Aorta (tissue), 5 donors: Measurements from ENCODE around the gene SMG5. TPM values are rescaled to one million over a fixed set of nuclear protein-coding genes. Genes with fewer than 3 reads are reported as not detected.

Experiments used
- ATAC-seq: fragments of 200-7000 bp; cut with Tn5 transposase; one replicate; pipeline ENCODE4 v1.9.1; 2022; ENCODE audit warnings: moderate library complexity; ENCODE audit not compliant: low FRiP score
- DNase-seq, 2 donors: peaks; one replicate each; pipeline ENCODE4 v3.0.0-alpha.2; 2020
- H3K27ac ChIP-seq, 2 donors: one replicate each; pipeline ENCODE4 v1.5.1; 2013; ENCODE audit warnings: low read length in 2 of 2, mild to moderate bottlenecking in 2 of 2, moderate library complexity in 2 of 2, control low read depth in 1 of 2, inconsistent platforms in 1 of 2, low read depth in 1 of 2
- H3K27me3 ChIP-seq, 2 donors: one replicate each; pipeline ENCODE4 v1.6.1; 2013; ENCODE audit warnings: control low read depth in 1 of 2, low read length in 1 of 2, mild to moderate bottlenecking in 1 of 2, moderate library complexity in 1 of 2; ENCODE audit not compliant: insufficient read depth in 2 of 2, control insufficient read depth in 1 of 2
- H3K36me3 ChIP-seq, 2 donors: one replicate each; pipeline ENCODE4 v1.6.1; 2013; ENCODE audit warnings: control low read depth in 1 of 2, low read length in 1 of 2, mild to moderate bottlenecking in 1 of 2; ENCODE audit not compliant: insufficient read depth in 2 of 2, control insufficient read depth in 1 of 2
- H3K4me1 ChIP-seq, 2 donors: one replicate each; pipeline ENCODE4 v1.6.1; 2013; ENCODE audit warnings: low read length in 2 of 2, control low read depth in 1 of 2, mild to moderate bottlenecking in 1 of 2, moderate library complexity in 1 of 2; ENCODE audit not compliant: insufficient read depth in 2 of 2, control insufficient read depth in 1 of 2
- H3K4me3 ChIP-seq, 2 donors: one replicate each; pipeline ENCODE4 v1.5.1; 2013; ENCODE audit warnings: low read length in 2 of 2, control low read depth in 1 of 2, mild to moderate bottlenecking in 1 of 2
- H3K9me3 ChIP-seq: one replicate; pipeline ENCODE4 v1.6.1; 2013; ENCODE audit warnings: mild to moderate bottlenecking, low read length; ENCODE audit not compliant: control insufficient read depth
- WGBS, 2 donors: extraction: QIAGEN DNeasy Blood & Tissue Kit; methylation state at CpG; one replicate each; pipeline ENCODE4 v1.1.7; 2013; 5-methylcytosine and 5-hydroxymethylcytosine counted together
- intact Hi-C, 2 donors: fragments of 100-400 bp; cut with DNase I; formaldehyde crosslinking; loops; one replicate each; pipeline versions ENCODE4 v1.14.2 to v1.15.0; 2022
- polyA plus RNA-seq, 2 donors: library from polyadenylated mRNA; stranded (reverse); fragments of 200-250 nt; gene quantifications; one replicate each; pipeline ENCODE4 v1.2.3, GENCODE V29; 2013
- total RNA-seq, 2 donors: library from RNA; stranded (reverse); fragmentation: NEBNext Ultra II Directional; extraction: Animal tissue kit (Norgen Biotek cat#: 25700); gene quantifications; one replicate each; pipeline ENCODE4 v1.2.1, GENCODE V29; 2021
- donor health status: healthy with polysubstance abuse.
- donor health status: Bipolar disorder and iron deficiency.
- donor health status: DM: no; HTN: no; CAD: no.
- donor health status: DM: no; HTN: no; CAD: no.
- donor health status: DM: yes; HTN: yes; CAD: no.

The SMG5 gene
- total and polyA plus RNA-seq, 4 donors: 21.9 to 58.6 (median 40.9) TPM

- ATAC-seq (no peak), DNase-seq (peak in 1 of 2 donors; percentile 63)
- H3K9me3 ChIP-seq: no peaks in the 10 kb centered on the region
- H3K36me3 ChIP-seq: peaks cover 0 to 2% of the 10 kb centered on the region in 2 donors
- H3K4me1 ChIP-seq: no peaks in the 10 kb centered on the region
- 77 to 84% methylated on average over 2 of the region's 2 CpGs for WGBS, 2 donors
- no peak overlapping the region for H3K4me3 ChIP-seq
- H3K27ac ChIP-seq: no peak overlapping the region
- intact Hi-C loops: no loop called here
- H3K27me3 ChIP-seq: no peaks in the 10 kb centered on the region
Observed at GRCh38 chr1:156244126-156244525, 38.5 kb downstream of the SMG5 start.

GRCh38 chr1:156242738-156243137 lies 39.9 kb downstream of the SMG5 start:
- intact Hi-C loops: no loop called here
- ATAC-seq (no peak), DNase-seq (no peak)
- 68 to 72% methylated on average over 10 of the region's 10 CpGs for WGBS, 2 donors
- Histone ChIP-seq H3K27ac (no peak overlapping the region), H3K4me1 (no peaks in the 10 kb centered on the region), H3K27me3 (no peaks in the 10 kb centered on the region), H3K36me3 (peaks cover 0 to 5% of the 10 kb centered on the region in 2 donors), H3K9me3 (no peaks in the 10 kb centered on the region), H3K4me3 (no peak overlapping the region)

GRCh38 chr1:156241926-156242325 lies 40.7 kb downstream of the SMG5 start, which contains the start of gene BGLAP:
BGLAP (plus strand) TSS chr1:156242184; CDS start chr1:156242232, 48 bp downstream.
- H3K27ac ChIP-seq: no peak within 1 kb of the TSS
- H3K4me1 ChIP-seq: no peaks in the 10 kb centered on the region
- ATAC-seq (no peak), DNase-seq (no peak)
- H3K9me3 ChIP-seq: no peaks in the 10 kb centered on the region
- no peak within 1 kb of the TSS for H3K4me3 ChIP-seq
- intact Hi-C loops: no loop called here
- H3K36me3 ChIP-seq: peaks cover 0 to 5% of the 10 kb centered on the region in 2 donors
- no peaks in the 10 kb centered on the region for H3K27me3 ChIP-seq
- WGBS, 2 donors: 84% methylated on average over 14 of the region's 14 CpGs

- H3K4me1 ChIP-seq: no peaks in the 10 kb centered on the region
- no peaks in the 10 kb centered on the region for H3K27me3 ChIP-seq
- H3K9me3 ChIP-seq: no peaks in the 10 kb centered on the region
- DNase-seq (no peak), ATAC-seq (no peak)
- H3K4me3 ChIP-seq: no peak overlapping the region
- WGBS, 2 donors: 67 to 68% methylated on average over 15 of the region's 15 CpGs
- intact Hi-C loops: no loop called here
- no peak overlapping the region for H3K27ac ChIP-seq
- peaks cover 0 to 7% of the 10 kb centered on the region in 2 donors for H3K36me3 ChIP-seq
Observed at GRCh38 chr1:156241311-156241811, 41.3 kb downstream of the SMG5 start.

GRCh38 chr1:156238248-156238647 lies 44.4 kb downstream of the SMG5 start:
- peaks cover 0 to 12% of the 10 kb centered on the region in 2 donors for H3K36me3 ChIP-seq
- no peak overlapping the region for H3K27ac ChIP-seq
- H3K9me3 ChIP-seq: no peaks in the 10 kb centered on the region
- no peaks in the 10 kb centered on the region for H3K27me3 ChIP-seq
- ATAC-seq (no peak), DNase-seq (no peak)
- no peaks in the 10 kb centered on the region for H3K4me1 ChIP-seq
- intact Hi-C loops: no loop called here
- H3K4me3 ChIP-seq: no peak overlapping the region
- WGBS, 2 donors: 94 to 95% methylated on average over 5 of the region's 5 CpGs

GRCh38 chr1:156236164-156236563 lies 46.5 kb downstream of the SMG5 start:
- Histone ChIP-seq H3K27ac (no peak overlapping the region), H3K9me3 (no peaks in the 10 kb centered on the region), H3K4me3 (no peak overlapping the region), H3K36me3 (peaks cover 0 to 12% of the 10 kb centered on the region in 2 donors), H3K27me3 (no peaks in the 10 kb centered on the region), H3K4me1 (no peaks in the 10 kb centered on the region)
- DNase-seq (no peak), ATAC-seq (no peak)
- 93 to 94% methylated on average over 12 of the region's 12 CpGs for WGBS, 2 donors
- intact Hi-C loops: no loop called here

- Histone ChIP-seq H3K27me3 (no peaks in the 10 kb centered on the region), H3K4me3 (no peak overlapping the region), H3K36me3 (peaks cover 0 to 8% of the 10 kb centered on the region in 2 donors), H3K9me3 (no peaks in the 10 kb centered on the region), H3K27ac (no peak overlapping the region), H3K4me1 (no peaks in the 10 kb centered on the region)
- 66 to 77% methylated on average over 5 of the region's 5 CpGs for WGBS, 2 donors
- intact Hi-C loops: no loop called here
- ATAC-seq: no peak
- DNase-seq: no peak
Observed at GRCh38 chr1:156233426-156234127, 49.0 kb downstream of the SMG5 start.

- 91 to 93% methylated on average over 12 of the region's 12 CpGs for WGBS, 2 donors
- Histone ChIP-seq H3K4me3 (no peak overlapping the region), H3K27me3 (no peaks in the 10 kb centered on the region), H3K9me3 (no peaks in the 10 kb centered on the region), H3K4me1 (no peaks in the 10 kb centered on the region), H3K36me3 (peaks cover 0 to 7% of the 10 kb centered on the region in 2 donors), H3K27ac (no peak overlapping the region)
- ATAC-seq (no peak), DNase-seq (no peak)
- intact Hi-C loops: no loop called here
Observed at GRCh38 chr1:156232201-156232894, 50.3 kb downstream of the SMG5 start.

- Histone ChIP-seq H3K4me1 (no peaks in the 10 kb centered on the region), H3K9me3 (no peaks in the 10 kb centered on the region), H3K4me3 (no peak overlapping the region), H3K27ac (no peak overlapping the region), H3K27me3 (no peaks in the 10 kb centered on the region), H3K36me3 (peaks cover 0 to 3% of the 10 kb centered on the region in 2 donors)
- DNase-seq: no peak
- intact Hi-C loops: no loop called here
- ATAC-seq: no peak
- WGBS, 2 donors: 90% methylated on average over 1 of the region's 1 CpG
Observed at GRCh38 chr1:156230473-156230837, 52.2 kb downstream of the SMG5 start.
